Measurements from ENCODE around the gene BHLHA9.
A peak's percentile ranks its signal among the peaks of the same experiment; 100 is the strongest.
"Not testable (repeated sequence)": the region's sequence is repeated elsewhere in the genome, so short reads cannot be mapped to it uniquely, and the experiment has no call there.

BHLHA9 gene

DNA sequence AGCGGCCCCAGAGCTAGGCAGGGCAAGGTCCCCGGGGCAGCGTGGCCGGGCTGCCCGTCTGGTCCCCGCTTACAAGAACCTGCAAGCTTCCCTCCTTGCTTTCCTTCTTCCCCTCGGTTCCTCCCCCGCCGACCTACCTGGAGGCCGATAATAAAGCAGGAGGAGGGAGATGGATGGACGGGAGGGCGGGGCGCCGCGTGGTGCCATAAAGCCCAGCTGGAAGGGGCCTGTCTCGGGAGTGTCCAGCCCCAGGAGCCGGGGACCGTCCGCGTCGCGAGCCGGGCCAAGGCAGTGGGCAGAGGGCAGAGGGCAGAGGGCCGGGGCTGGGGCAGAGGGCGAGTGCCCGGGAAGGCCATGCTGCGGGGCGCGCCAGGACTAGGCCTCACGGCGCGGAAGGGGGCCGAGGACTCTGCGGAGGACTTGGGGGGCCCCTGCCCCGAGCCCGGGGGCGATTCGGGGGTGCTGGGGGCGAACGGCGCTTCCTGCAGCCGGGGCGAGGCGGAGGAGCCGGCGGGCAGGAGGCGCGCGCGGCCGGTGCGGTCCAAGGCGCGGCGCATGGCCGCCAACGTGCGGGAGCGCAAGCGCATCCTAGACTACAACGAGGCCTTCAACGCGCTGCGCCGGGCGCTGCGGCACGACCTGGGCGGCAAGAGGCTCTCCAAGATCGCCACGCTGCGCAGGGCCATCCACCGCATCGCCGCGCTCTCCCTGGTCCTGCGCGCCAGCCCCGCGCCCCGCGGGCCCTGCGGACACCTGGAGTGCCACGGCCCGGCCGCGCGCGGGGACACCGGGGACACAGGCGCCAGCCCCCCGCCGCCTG is at the start of gene BHLHA9:
BHLHA9 (plus strand) TSS at position 235 of the 820 bp plus-strand sequence; CDS start at position 355, 120 bp downstream.
- no peak for DNase-seq

- DNase-seq, result no peak
Observed at GRCh38 chr17:1221209-1221608, 49.0 kb upstream of the BHLHA9 start.

GRCh38 chr17:1222321-1222720 is 47.9 kb upstream of the BHLHA9 start:
- no peak for DNase-seq

DNA sequence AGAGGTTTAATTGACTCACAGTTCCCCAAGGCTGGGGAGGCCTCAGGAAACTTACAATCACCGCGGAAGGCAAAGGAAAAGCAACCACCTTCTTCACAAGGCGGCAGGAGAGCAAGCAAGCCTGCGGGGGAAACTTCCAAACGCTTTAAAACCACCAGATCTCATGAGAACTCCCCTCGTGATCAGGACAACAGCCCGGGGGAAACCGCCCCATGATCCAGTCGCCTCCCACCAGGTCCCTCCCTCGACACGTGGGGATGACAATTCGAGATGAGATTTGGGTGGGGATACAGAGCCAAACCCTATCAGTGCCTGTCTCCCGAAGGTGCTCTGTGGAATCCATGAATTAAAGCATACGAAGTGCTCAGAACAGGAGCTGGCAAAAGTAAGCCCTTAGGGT is 46.6 kb upstream of the BHLHA9 start:
- DNase-seq, result no peak

GRCh38 chr17:1224330-1224729 is 45.9 kb upstream of the BHLHA9 start:
- DNase-seq, result no peak

DNA sequence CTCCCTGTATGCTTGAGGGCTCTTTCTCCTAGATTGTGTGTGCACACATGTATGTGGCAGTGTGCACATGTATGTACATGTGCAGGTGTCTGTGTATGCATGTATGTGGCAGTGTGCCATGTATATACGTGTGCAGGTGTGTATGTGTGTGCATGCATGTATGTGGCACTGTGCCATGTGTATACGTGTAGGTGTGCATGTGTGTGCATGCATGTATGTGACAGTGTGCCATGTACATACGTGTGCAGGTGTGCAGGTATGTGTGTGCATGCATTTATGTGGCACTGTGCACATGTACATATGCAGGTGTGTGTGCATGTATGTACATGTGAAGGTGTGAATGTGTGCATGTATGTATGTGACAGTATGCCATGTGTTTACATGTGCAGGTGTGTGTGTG is 43.9 kb upstream of the BHLHA9 start:
- no peak for DNase-seq

GRCh38 chr17:1227365-1227764 is 42.9 kb upstream of the BHLHA9 start:
- DNase-seq, result no peak

DNA sequence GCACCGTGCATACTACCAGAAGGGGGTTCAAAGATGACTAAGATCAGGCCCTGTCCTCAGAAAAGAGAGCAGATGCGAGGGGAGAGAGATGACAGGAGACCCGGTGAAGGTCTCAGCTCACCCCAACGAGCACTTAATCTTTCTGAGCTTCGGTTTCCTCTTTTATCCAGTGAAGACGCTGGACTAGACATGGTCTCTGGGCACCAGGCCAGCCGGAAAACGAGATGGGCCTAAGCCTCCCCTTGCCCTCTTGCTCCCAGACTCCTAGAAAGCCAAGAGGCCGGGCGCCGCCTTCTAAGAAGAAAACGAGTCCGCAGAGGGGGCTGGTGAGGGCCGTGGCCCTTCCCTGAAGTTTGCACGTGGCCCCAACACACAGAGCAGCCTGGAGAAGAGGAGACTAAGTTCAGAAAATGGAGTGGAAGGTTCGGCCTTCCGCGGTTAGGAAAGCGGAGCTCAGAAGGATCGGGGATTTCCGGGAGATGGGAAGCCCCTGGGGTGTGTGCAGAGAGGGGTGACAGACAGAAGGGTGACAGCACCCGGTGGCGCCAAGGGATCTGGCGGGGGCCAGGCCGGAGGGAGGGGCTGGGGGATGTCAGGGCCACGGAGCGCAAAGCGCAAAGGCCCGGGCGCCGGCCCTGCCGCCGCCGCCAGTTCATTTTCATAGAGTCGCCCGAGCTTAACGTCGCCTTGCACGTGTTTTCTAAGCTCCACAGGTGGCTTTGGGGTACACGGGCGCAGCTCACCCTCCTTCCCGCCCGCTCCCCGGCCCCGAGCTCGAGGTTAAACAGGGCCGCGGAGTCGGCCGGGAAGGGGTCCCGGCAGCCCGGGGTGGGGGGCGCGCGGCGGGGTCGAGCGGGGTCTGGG is 42.1 kb upstream of the BHLHA9 start:
- DNase-seq, result peak; percentile 52

- DNase-seq, result no peak
Observed at GRCh38 chr17:1228781-1229348, 41.4 kb upstream of the BHLHA9 start.

DNA sequence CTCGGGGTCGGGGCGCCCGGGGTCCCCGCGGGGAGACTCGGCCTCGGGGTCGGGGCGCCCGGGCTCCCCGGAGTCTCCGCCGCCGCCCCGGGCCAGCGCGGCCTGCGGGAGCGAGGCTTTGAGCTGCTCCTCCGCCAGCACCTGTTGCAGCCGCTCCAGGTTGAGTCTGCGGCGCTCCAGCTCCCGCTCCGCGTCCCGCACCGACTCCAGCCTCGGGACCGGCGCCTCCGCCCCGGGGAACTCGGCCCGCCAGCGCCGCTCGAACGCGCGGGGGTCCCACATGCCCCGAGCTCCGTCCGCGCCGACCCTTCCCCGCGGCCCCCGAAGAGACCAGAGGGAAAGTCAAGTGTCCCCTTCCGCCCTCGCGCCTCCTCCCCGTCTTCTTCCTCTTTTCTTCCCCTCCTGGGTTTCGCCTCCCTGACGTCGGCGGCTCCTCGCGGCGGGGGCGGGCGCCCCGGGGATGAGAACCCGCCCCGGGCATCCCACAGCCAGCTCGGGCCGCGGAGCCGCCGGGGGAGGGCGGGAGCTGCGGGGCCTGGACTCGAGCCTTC is 40.8 kb upstream of the BHLHA9 start:
- DNase-seq, result no peak

DNA sequence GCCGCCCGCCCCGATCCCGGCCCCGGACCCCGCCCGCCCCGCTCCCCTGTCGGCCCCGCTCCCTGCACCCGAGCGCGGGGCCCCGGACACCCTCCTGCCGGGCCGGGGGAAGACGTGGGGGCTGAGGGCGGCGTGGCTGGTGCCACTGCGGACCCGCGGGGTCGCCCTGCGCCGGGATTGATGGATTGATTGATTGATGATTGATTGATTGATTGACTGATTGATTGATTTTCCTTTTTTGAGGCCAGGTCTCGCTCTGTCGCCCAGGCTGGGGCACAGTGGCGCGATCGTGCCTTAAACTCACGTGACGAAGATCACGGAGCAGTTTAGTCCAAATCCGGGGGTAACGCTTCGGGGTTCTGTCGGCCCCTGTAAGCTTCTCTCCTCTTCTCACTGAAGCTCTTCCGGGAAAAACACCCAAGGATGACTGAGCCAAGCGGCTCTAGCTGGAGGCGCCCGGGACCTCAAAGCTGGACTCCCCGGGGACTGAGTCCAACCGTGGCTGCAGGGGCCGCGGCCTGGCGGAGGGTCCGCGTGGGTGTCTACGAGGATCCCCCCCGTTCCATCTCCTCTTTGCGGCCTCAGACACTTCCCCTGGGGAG is 40.2 kb upstream of the BHLHA9 start:
- no peak for DNase-seq

GRCh38 chr17:1231456-1231855 is 38.8 kb upstream of the BHLHA9 start:
- DNase-seq, result no peak

- no peak for DNase-seq
Observed at GRCh38 chr17:1232331-1232730, 37.9 kb upstream of the BHLHA9 start.

- no peak for DNase-seq
Observed at GRCh38 chr17:1232786-1233185, 37.5 kb upstream of the BHLHA9 start.

DNA sequence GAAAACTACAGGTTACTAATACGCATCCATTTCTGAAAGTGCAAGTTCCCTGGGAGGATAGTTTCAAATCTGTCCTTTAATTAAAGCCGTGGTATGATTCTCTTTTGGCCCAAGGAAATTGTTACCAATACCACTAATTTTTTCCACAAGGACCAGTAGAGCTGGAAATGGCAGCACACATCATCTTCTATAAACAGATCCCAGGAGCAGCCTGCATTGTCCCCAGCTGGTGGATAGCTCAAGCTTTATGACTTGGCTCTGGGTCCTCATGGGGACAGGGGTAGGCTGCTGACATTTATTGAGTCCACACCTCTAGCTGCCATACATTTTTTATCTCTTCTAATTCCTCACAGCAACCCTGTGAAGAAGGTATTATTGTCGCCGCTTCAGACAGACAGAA is 35.8 kb upstream of the BHLHA9 start:
- DNase-seq, result no peak

GRCh38 chr17:1237471-1237870 is 32.8 kb upstream of the BHLHA9 start:
- DNase-seq, result no peak

DNA sequence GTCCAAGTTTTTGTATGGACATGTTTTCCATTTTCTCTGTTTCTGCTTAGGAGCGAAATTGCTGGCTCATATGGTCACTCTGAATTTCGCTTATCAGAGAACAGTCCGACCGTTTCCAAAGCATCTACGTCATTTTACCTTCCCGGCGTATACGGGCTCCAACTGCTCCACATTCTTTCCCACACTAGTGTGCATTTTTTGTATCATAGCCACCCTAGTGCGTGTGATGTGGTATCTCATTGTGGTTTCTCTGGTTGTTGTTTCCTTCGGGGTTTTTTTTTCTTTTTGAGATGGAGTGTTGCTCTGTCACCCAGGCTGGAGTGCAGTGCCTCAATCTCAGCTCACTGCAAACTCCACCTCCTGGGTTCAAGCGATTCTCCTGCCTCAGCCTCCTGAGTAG is 31.0 kb upstream of the BHLHA9 start:
- no peak for DNase-seq

DNA sequence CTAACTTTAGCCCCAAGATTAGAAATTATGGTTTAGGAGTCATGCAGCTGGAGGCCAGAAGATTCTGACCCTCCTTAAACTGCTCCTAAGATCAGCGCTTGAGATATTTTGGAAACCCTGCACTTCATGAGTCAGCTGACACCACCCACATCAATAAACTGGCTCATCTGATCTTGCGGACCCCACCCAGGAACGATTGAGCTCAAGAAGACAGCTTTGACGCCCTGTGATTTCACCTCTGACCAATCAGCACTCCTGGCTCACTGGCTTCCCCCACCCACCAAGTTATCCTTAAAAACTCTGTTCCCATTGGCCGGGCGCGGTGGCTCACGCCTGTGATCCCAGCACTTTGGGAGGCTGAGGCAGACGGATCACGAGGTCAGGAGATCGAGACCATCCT is 29.8 kb upstream of the BHLHA9 start:
- not testable (repeated sequence) for DNase-seq

- DNase-seq, result no peak
Observed at GRCh38 chr17:1241929-1242328, 28.3 kb upstream of the BHLHA9 start.

GRCh38 chr17:1244606-1245012 is 25.6 kb upstream of the BHLHA9 start:
- no peak for DNase-seq

DNA sequence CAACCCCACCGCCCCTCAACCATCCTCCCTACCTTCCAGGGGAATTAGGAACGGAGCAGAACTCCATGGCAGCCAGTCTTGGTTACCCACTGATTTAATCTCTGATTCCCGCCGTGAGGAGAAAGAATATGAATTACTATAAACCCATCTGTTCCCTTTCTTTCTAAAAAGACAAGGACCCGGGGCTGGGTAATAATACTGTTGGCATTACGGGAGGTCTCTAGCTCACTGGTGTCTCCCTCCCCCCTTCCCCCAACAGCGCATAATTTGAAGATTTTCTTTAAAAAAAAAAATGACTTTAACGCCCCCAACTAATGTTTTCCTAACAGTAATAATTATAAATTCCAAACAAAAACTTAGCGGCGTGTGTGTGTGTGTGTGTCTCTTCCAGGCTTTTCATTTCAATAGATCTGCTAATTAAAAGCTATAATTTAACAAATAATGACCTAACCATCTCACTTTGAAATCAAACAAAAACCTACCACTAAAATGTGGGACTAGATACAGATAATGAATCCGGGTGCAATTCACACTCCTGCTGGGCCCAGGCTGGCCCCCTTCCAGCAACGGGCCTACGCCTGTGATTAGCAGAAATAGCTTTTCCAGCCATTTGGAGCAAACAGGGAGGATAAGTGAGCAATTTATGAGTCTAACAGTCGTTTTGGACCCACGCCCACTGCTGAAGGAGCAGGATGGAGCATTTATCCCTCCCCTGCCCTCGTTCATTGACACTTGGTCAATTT is 18.2 kb upstream of the BHLHA9 start:
- DNase-seq, result no peak

- DNase-seq, result no peak
Observed at GRCh38 chr17:1255041-1255440, 15.2 kb upstream of the BHLHA9 start.

All from NCI-H526 treated with DMSO at 0.1 percent for 48 hours (cell line).